Epithelial cell of proximal tubule (primary cell): ENCODE measurements around the gene PTPRK. TPM values are rescaled to one million over a fixed set of nuclear protein-coding genes. Genes with fewer than 3 reads are reported as not detected.

Experiments used
- DNase-seq: peaks from one replicate; pipeline ENCODE4 v3.0.0-alpha.2; 2011; ENCODE audit warnings: low read depth
- H3K4me3 ChIP-seq: 2 replicates; pipeline ENCODE4 v1.5.1; 2011; ENCODE audit warnings: low read depth, mild to moderate bottlenecking, low read length
- CTCF ChIP-seq: conservative IDR thresholded peaks from 2 replicates; pipeline ENCODE4 v1.5.1; 2012; ENCODE audit warnings: low read depth, mild to moderate bottlenecking, low read length
- total RNA-seq: library from RNA; depleted of rRNA; stranded (reverse); fragments of >200 nt; gene quantifications from 2 replicates; pipeline ENCODE4 v1.2.3, GENCODE V29; 2015

PTPRK gene
- total RNA-seq, 1 donor from 2014 or later: 42.5 TPM

GRCh38 chr6:128517124-128517523 lies 3.3 kb downstream of the PTPRK start:
- peak overlapping the region; percentile 29 for H3K4me3 ChIP-seq
- DNase-seq: no peak
- no peak for TF ChIP-seq CTCF

- DNase-seq: no peak
- H3K4me3 ChIP-seq: no peak overlapping the region
- TF ChIP-seq CTCF: peak; percentile 50
Observed at GRCh38 chr6:128516514-128516898, 3.9 kb downstream of the PTPRK start.

GRCh38 chr6:128515550-128516513 lies 4.6 kb downstream of the PTPRK start:
- TF ChIP-seq CTCF: no peak
- no peak for DNase-seq
- no peak overlapping the region for H3K4me3 ChIP-seq

- no peak for TF ChIP-seq CTCF
- no peak for DNase-seq
Observed at GRCh38 chr6:128513878-128514277, 6.5 kb downstream of the PTPRK start.

GRCh38 chr6:128512296-128512695 lies 8.1 kb downstream of the PTPRK start:
- TF ChIP-seq CTCF: no peak
- DNase-seq: no peak
- no peak overlapping the region for H3K4me3 ChIP-seq

More at GRCh38 chr6:128513878-128514277, 6.5 kb downstream of the PTPRK start:
- H3K4me3 ChIP-seq: no peak overlapping the region

GRCh38 chr6:128511506-128511905 lies 8.9 kb downstream of the PTPRK start:
- no peak for TF ChIP-seq CTCF
- peak; percentile 81 for DNase-seq
- no peak overlapping the region for H3K4me3 ChIP-seq
